H7 (cell line): ENCODE data around the gene FAM221B. TPM values are rescaled to one million over a fixed set of nuclear protein-coding genes. Genes with fewer than 3 reads are reported as not detected.

Experiments
- DNase-seq: peaks from one replicate; pipeline ENCODE4 v3.0.0; 2012
- H3K27me3 ChIP-seq: 2 replicates; pipeline ENCODE4 v1.6.0; 2011; ENCODE audit warnings: mild to moderate bottlenecking, low read length; ENCODE audit not compliant: control insufficient read depth, insufficient read depth
- H3K36me3 ChIP-seq: replicated peaks from 2 replicates; pipeline ENCODE4 v1.5.1; 2011; ENCODE audit warnings: low read length; ENCODE audit not compliant: control insufficient read depth, insufficient read depth
- H3K4me3 ChIP-seq: 2 replicates; pipeline ENCODE4 v1.5.1; 2011; ENCODE audit warnings: low read depth, mild to moderate bottlenecking, control low read depth, low read length, moderate library complexity; ENCODE audit not compliant: insufficient read depth
- total RNA-seq: library from RNA; depleted of rRNA; stranded (reverse); fragments of >200 nt; shearing (Covaris generic); gene quantifications from 2 replicates; pipeline ENCODE4 v1.2.3, GENCODE V29; 2014

FAM221B gene
- total RNA-seq, 1 experiment from 2014 or later = not detected

- no peaks in the 10 kb centered on the region for H3K27me3 ChIP-seq
- DNase-seq = no peak
- H3K36me3 ChIP-seq = no peaks in the 10 kb centered on the region; the same call in 1 of the 2 replicates
- no peak overlapping the region for H3K4me3 ChIP-seq
Measured at GRCh38 chr9:35798658-35799374, 29.7 kb downstream of the FAM221B start.

GRCh38 chr9:35797311-35798109 lies 31.0 kb downstream of the FAM221B start:
- Histone ChIP-seq H3K27me3 (no peaks in the 10 kb centered on the region), H3K4me3 (no peak overlapping the region), H3K36me3 (no peaks in the 10 kb centered on the region; the same call in 1 of the 2 replicates)
- DNase-seq = no peak

GRCh38 chr9:35795695-35796094 lies 32.8 kb downstream of the FAM221B start:
- Histone ChIP-seq H3K27me3 (no peaks in the 10 kb centered on the region; the same call in 1 of the 2 replicates), H3K36me3 (no peaks in the 10 kb centered on the region; the same call in 1 of the 2 replicates), H3K4me3 (no peak overlapping the region)
- no peak for DNase-seq

- H3K27me3 ChIP-seq = no peaks in the 10 kb centered on the region; the same call in 1 of the 2 replicates
- no peak for DNase-seq
- no peak overlapping the region for H3K4me3 ChIP-seq
- no peaks in the 10 kb centered on the region for H3K36me3 ChIP-seq
Measured at GRCh38 chr9:35793461-35793860, 35.1 kb downstream of the FAM221B start.

- DNase-seq = no peak
- H3K4me3 ChIP-seq = no peak overlapping the region
- no peaks in the 10 kb centered on the region for H3K36me3 ChIP-seq
- no peaks in the 10 kb centered on the region; the same call in 1 of the 2 replicates for H3K27me3 ChIP-seq
Measured at GRCh38 chr9:35792826-35793225, 35.7 kb downstream of the FAM221B start.

DNA sequence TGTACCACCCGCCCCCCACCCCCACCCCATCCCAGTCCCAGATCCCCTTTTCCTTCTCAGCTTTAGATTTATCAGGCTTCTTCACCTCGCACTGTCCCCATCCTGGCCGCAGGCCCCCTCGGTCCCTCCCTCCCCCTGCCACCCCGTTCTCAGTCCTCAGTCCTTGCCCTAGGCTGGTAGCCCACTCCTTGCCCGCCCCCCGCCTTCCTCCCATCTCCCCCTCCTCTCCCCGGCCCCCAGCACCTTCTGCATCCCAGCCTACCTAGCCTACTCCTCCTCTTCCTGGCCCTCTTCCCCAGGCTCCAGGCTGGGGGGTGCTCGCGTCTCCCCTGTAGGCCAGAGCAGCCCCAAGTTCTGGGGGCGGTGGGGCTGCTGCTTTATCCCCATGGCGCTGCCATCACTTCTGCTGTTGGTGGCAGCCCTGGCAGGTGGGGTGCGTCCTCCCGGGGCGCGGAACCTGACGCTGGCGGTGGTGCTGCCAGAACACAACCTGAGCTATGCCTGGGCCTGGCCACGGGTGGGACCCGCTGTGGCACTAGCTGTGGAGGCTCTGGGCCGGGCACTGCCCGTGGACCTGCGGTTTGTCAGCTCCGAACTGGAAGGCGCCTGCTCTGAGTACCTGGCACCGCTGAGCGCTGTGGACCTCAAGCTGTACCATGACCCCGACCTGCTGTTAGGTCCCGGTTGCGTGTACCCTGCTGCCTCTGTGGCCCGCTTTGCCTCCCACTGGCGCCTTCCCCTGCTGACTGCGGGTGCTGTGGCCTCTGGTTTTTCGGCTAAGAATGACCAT lies 36.3 kb downstream of the FAM221B start:
- H3K4me3 ChIP-seq = peak overlapping the region; percentile 70
- no peak for DNase-seq
- H3K27me3 ChIP-seq = no peaks in the 10 kb centered on the region; the same call in 1 of the 2 replicates
- no peaks in the 10 kb centered on the region for H3K36me3 ChIP-seq

GRCh38 chr9:35791297-35791921 lies 37.1 kb downstream of the FAM221B start, which contains the start of gene NPR2:
Gene NPR2 (plus strand): TSS chr9:35791591. CDS start chr9:35792409, 818 bp downstream.
- no peaks in the 10 kb centered on the region; the same call in 1 of the 2 replicates for H3K27me3 ChIP-seq
- no peaks in the 10 kb centered on the region for H3K36me3 ChIP-seq
- peak; percentile 91 for DNase-seq
- peak within 1 kb of the TSS; percentile 70 for H3K4me3 ChIP-seq

DNA sequence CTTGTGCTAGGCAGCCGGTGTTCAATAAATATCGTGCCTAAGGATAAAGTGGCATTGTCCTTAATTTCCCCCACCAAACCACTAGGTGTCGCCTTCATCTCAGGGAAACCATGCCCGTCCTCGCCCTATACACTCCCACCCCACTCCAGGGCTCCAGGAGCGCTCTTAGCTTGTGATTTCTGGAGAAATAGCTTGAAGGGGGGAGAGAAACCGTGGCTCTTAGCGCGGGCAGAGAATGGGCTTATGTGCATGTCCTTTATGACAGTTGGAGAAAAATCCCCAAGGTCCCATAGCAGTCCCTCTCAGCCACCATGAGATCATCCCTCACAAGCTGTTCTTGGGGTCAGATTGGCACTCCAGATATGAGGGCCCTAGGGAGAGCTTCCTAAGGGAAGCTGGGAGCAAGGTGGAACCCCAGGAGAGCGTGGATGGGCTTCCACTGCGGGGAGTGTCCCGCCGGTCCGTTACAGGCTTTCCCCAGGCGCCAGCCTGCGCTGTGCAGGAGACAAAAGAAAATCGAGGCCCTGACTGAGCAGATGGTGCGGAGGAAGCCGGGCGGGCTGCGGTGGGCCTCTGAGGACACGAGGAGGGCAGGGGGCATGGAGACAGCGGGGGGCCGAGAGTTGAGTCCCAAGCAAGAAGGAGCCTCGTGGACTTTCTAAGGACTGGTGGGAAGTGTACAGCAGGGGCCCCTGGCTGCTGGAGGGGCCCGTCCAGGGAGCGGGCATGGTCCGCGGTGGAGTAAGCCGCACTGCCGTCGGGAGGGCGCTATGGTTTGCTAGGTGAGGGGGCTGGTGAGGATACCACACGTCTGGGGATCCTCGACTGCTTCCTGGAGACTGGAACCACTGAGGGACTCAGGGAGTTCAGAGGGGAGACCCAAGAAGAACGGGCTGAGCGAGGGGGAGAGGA lies 37.9 kb downstream of the FAM221B start:
- Histone ChIP-seq H3K4me3 (peak overlapping the region; percentile 40), H3K36me3 (no peaks in the 10 kb centered on the region), H3K27me3 (no peaks in the 10 kb centered on the region; the same call in 1 of the 2 replicates)
- peak; percentile 92 for DNase-seq

GRCh38 chr9:35790025-35790384 lies 38.5 kb downstream of the FAM221B start:
- Histone ChIP-seq H3K4me3 (no peak overlapping the region), H3K27me3 (no peaks in the 10 kb centered on the region; the same call in 1 of the 2 replicates), H3K36me3 (no peaks in the 10 kb centered on the region)
- DNase-seq = no peak

DNA sequence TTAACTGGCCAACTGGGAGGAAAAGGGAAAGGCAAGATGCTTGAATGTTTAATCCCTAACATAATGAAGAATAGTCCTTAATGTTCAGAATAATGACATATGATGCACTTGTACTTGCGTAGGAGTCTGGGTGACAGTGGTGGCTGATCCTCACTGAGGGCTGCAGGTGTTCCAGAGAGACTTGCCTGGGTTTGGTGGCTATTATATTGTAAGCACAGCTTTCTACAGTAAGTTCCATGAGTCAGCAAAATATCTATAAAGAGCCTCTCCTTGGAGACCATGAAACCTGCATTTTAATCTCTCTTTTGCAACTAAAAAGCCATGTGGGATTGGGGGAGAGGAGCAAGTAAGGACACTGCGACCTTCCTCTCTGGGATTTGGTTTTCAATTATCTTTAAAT lies 39.0 kb downstream of the FAM221B start:
- H3K36me3 ChIP-seq = no peaks in the 10 kb centered on the region
- no peaks in the 10 kb centered on the region; the same call in 1 of the 2 replicates for H3K27me3 ChIP-seq
- no peak overlapping the region for H3K4me3 ChIP-seq
- no peak for DNase-seq

GRCh38 chr9:35783418-35783817 lies 45.1 kb downstream of the FAM221B start:
- Histone ChIP-seq H3K36me3 (no peaks in the 10 kb centered on the region), H3K27me3 (no peaks in the 10 kb centered on the region), H3K4me3 (no peak overlapping the region)
- DNase-seq = no peak

DNA sequence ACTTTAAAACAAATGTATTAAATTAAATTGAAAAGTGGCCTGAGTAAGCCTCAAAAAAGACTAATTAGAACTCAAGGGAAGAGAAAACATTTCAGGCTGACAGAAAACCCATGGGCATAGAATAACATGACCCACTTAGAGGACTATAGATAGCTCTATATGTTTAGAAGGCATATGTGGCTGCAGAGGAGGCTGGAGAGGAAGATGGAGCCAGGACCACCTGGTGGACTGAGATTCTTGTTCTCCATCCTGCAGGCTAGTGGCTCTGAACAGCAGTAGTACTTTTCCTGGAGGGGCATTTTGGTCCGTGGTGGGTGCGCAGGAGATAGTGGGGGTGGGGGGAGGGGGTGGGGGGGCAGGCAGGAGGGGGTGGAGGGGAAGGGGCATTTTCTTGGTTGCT lies 47.5 kb downstream of the FAM221B start:
- no peak overlapping the region for H3K4me3 ChIP-seq
- DNase-seq = no peak
- H3K27me3 ChIP-seq = no peaks in the 10 kb centered on the region
- H3K36me3 ChIP-seq = no peaks in the 10 kb centered on the region

GRCh38 chr9:35778496-35778895 lies 50.0 kb downstream of the FAM221B start:
- no peak for DNase-seq
- H3K36me3 ChIP-seq = no peaks in the 10 kb centered on the region
- H3K27me3 ChIP-seq = no peaks in the 10 kb centered on the region
- H3K4me3 ChIP-seq = no peak overlapping the region
